Prostate gland (tissue), 2 donors: ENCODE results near the gene CEP44.
"Not testable (repeated sequence)": the region's sequence is repeated elsewhere in the genome, so short reads cannot be mapped to it uniquely, and the experiment has no call there.

Source experiments
- POLR2A ChIP-seq: fragments of 450-650 bp; IDR thresholded peaks from one replicate; pipeline ENCODE4 v1.6.1; 2016; ENCODE audit warnings: antibody characterized with exemption, mild to moderate bottlenecking
- TF ChIP-seq, protein P1 (sequence below), 4 experiments: fragments of 200-600 bp in 2 of 4; fragments of 450-650 bp in 2 of 4; sonication (generic) in 2 of 4; IDR thresholded peaks; 1 replicate in 3 of 4; 2 replicates in 1 of 4; pipeline ENCODE4 v1.5.1; 2016 to 2019; ENCODE audit warnings: antibody characterized with exemption in 4 of 4, mild to moderate bottlenecking in 2 of 4, moderate library complexity in 2 of 4

DNA sequence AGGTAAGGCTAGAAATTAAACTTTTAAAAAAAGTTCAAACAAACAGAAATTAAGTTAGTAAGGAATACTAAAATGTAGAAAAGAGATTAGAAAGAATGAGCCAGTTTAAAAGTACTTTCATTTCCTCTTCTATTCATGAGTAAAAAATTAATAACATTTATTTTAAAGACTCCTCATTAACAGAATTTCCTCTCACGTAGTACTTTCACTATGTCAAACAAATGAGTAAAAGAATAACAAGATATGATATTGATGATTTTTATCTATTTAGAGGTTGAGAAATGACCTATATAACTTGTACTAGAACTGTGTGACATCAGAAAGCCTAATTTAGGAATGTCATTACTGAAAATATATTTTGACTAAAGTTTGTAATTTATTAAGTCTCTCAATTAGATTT, 22.3 kb upstream of the CEP44 start:
- TF ChIP-seq, protein P1, sequence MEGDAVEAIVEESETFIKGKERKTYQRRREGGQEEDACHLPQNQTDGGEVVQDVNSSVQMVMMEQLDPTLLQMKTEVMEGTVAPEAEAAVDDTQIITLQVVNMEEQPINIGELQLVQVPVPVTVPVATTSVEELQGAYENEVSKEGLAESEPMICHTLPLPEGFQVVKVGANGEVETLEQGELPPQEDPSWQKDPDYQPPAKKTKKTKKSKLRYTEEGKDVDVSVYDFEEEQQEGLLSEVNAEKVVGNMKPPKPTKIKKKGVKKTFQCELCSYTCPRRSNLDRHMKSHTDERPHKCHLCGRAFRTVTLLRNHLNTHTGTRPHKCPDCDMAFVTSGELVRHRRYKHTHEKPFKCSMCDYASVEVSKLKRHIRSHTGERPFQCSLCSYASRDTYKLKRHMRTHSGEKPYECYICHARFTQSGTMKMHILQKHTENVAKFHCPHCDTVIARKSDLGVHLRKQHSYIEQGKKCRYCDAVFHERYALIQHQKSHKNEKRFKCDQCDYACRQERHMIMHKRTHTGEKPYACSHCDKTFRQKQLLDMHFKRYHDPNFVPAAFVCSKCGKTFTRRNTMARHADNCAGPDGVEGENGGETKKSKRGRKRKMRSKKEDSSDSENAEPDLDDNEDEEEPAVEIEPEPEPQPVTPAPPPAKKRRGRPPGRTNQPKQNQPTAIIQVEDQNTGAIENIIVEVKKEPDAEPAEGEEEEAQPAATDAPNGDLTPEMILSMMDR (IDR thresholded peaks at IDR 0.05) = not testable (repeated sequence)
- TF ChIP-seq POLR2A = not testable (repeated sequence)
